ENCODE results near the gene GUCA1A.

- no peak for TF ChIP-seq CTCF (IDR thresholded peaks at IDR 0.05)
- TF ChIP-seq POLR2A (IDR thresholded peaks at IDR 0.05), result no peak
Observed at GRCh38 chr6:42177514-42178364, 4.6 kb downstream of the GUCA1A start.

Data from right lobe of liver (tissue), 4 donors.